ENCODE results near the gene SPINK1. TPM values are rescaled to one million over a fixed set of nuclear protein-coding genes. Genes with fewer than 3 reads are reported as not detected.

Gene SPINK1
- total and polyA plus RNA-seq, 2 of the 13 experiments (the other 11 are each of a cell fraction or from before 2014, with no cell fraction given) = 14.7 to 17.1 TPM

DNA sequence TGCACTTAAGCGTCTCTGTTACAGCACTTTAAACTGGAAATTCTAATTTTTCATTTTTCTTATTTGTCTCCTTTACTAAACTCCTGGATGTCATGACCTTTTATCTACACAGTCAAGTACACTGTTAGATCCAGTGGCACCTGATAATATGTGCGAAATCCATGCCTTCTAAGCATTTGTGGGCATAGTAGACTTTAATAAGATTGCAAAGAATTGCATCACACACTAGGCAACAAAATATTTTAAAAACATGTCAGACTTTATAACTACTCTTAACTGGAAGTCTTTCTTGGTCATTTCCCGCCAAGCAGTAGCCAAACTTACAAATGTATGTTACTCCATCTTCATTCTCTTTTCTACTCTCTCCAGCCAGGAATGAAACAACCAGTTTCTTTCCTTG, 5.0 kb upstream of the SPINK1 start:
- no peak overlapping the region for H3K4me2 ChIP-seq (ENCODE audit: low read depth, low read length)
- intact Hi-C loops (cut with micrococcal nuclease; ENCODE audit: unreplicated experiment) = loop anchor here (5.0 to 10.0 kb wide), 4 partner anchors 189 to 546 kb away; partner anchors contain the start of gene FBXO38
- DNase-seq (ENCODE audit: low spot score) (no peak), FAIRE-seq (no peak), ATAC-seq (no peak)
- no peaks in the 10 kb centered on the region for H3K36me3 ChIP-seq (replicated peaks in 1 of 2; ENCODE audit: control insufficient read depth in 1 of 2, insufficient read depth in 2 of 2, low read length in 2 of 2)
- no TSS peak for BruUV-seq (replicated peaks)
- peaks cover 53% of the 10 kb centered on the region for H3K4me1 ChIP-seq (ENCODE audit: insufficient read depth, low read length)
- WGBS (ENCODE audit: low lambda C conversion rate) = 60% methylated on average over 3 of the region's 3 CpGs
- H3K9ac ChIP-seq (ENCODE audit: insufficient read depth, low read depth, low read length) = no peak overlapping the region
- no peaks in the 10 kb centered on the region for H3K9me3 ChIP-seq (ENCODE audit: low read length)
- H3K79me2 ChIP-seq (ENCODE audit: insufficient read depth, low read length) = no peaks in the 10 kb centered on the region
- CTCF ChIA-PET (ENCODE audit: low intra/inter-chr PET ratio, low total read pairs) = no interaction called here
- in situ Hi-C loops (cut with HindIII; ENCODE audit: extremely low pct_ligation_motif_present, low pct_unique_long_range_greater_than_20kb) = no loop called here
- H2AFZ ChIP-seq (ENCODE audit: low read length) = no peak overlapping the region
- H4K20me1 ChIP-seq (ENCODE audit: insufficient read depth, low read length) = no peaks in the 10 kb centered on the region
- peaks cover 0 to 20% of the 10 kb centered on the region in 2 experiments; a peak in 3 of 5 replicates for H3K27me3 ChIP-seq (ENCODE audit: control insufficient read depth in 1 of 2, insufficient read depth in 2 of 2, low read length in 2 of 2)
- no peak overlapping the region for H3K27ac ChIP-seq (ENCODE audit: extremely low read length, insufficient read depth, low read length)
- H3K4me3 ChIP-seq (replicated peaks in 1 of 3; ENCODE audit: insufficient read depth in 1 of 3, low read depth in 2 of 3, low read length in 3 of 3) = no peak overlapping the region
- TF ChIP-seq, protein P1, sequence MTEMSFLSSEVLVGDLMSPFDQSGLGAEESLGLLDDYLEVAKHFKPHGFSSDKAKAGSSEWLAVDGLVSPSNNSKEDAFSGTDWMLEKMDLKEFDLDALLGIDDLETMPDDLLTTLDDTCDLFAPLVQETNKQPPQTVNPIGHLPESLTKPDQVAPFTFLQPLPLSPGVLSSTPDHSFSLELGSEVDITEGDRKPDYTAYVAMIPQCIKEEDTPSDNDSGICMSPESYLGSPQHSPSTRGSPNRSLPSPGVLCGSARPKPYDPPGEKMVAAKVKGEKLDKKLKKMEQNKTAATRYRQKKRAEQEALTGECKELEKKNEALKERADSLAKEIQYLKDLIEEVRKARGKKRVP (CRISPR knock-in tag; IDR thresholded peaks at IDR 0.05) = peak in 1 of 2 experiments; percentile 87; a peak in 2 of 4 replicates
- no peak for TF ChIP-seq AGO2 (optimal IDR thresholded peaks at IDR 0.05; ENCODE audit: low read depth, low read length)
- TF ChIP-seq, protein P2, sequence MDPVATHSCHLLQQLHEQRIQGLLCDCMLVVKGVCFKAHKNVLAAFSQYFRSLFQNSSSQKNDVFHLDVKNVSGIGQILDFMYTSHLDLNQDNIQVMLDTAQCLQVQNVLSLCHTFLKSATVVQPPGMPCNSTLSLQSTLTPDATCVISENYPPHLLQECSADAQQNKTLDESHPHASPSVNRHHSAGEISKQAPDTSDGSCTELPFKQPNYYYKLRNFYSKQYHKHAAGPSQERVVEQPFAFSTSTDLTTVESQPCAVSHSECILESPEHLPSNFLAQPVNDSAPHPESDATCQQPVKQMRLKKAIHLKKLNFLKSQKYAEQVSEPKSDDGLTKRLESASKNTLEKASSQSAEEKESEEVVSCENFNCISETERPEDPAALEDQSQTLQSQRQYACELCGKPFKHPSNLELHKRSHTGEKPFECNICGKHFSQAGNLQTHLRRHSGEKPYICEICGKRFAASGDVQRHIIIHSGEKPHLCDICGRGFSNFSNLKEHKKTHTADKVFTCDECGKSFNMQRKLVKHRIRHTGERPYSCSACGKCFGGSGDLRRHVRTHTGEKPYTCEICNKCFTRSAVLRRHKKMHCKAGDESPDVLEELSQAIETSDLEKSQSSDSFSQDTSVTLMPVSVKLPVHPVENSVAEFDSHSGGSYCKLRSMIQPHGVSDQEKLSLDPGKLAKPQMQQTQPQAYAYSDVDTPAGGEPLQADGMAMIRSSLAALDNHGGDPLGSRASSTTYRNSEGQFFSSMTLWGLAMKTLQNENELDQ (CRISPR knock-in tag; IDR thresholded peaks at IDR 0.05; ENCODE audit: borderline replicate concordance) = no peak
- 0 out of 2 replicates have a peak, but pooled peaks have one; percentile 45 for TF ChIP-seq CEBPB (IDR thresholded peaks at IDR 0.05; ENCODE audit: borderline replicate concordance, low read depth, low read length)
- POLR2A ChIA-PET = no interaction called here

Measured in HepG2 (cell line).